B cell (primary cell): ENCODE measurements around the gene NBEA. TPM values are rescaled to one million over a fixed set of nuclear protein-coding genes. Genes with fewer than 3 reads are reported as not detected.

Experiments
- ATAC-seq: fragments of 200-7000 bp; cut with Tn5 transposase; one replicate; pipeline ENCODE4 v1.10.0; 2021; ENCODE audit warnings: low read depth, mild to moderate bottlenecking, moderate number of reproducible peaks, moderate library complexity
- CTCF ChIA-PET: fragments of 350-600 bp; sonication (Branson Sonifier 250); formaldehyde crosslinking; loops from one replicate; lab custom pipeline; 2021; ENCODE audit warnings: antibody characterized with exemption, inconsistent platforms; lab: Charles Lee
- POLR2A ChIA-PET: fragments of 350-600 bp; sonication (Branson Sonifier 250); formaldehyde crosslinking; loops from one replicate; lab custom pipeline; 2021; ENCODE audit warnings: antibody characterized with exemption; lab: Charles Lee
- DNase-seq: peaks from one replicate; pipeline ENCODE4 v3.0.0; 2013
- H2AFZ ChIP-seq: 2 replicates; pipeline ENCODE4 v1.6.1; 2012; ENCODE audit warnings: mild to moderate bottlenecking, low read depth, low read length; ENCODE audit not compliant: insufficient read depth, poor library complexity, severe bottlenecking
- H3K27ac ChIP-seq, 2 donors: 1 replicate in 1 of 2; 2 replicates in 1 of 2; pipeline ENCODE4 v1.5.1; 2012 to 2013; ENCODE audit warnings: low read length in 2 of 2, mild to moderate bottlenecking in 2 of 2, moderate library complexity in 1 of 2
- H3K27me3 ChIP-seq, 4 experiments: fragments of 200-600 bp in 1 of 4; sonication (generic) in 1 of 4; replicated peaks in 1 of 4; 1 replicate in 2 of 4; 2 replicates in 2 of 4; pipeline versions ENCODE4 v1.6.1 to v1.7.0; 2013 to 2016; ENCODE audit warnings: low read length in 3 of 4, mild to moderate bottlenecking in 2 of 4, mixed read lengths in 1 of 4, moderate library complexity in 1 of 4; ENCODE audit not compliant: insufficient read depth in 4 of 4, control insufficient read depth in 3 of 4; ENCODE audit errors: control extremely low read depth in 1 of 4
- H3K36me3 ChIP-seq, 2 experiments: replicated peaks in 1 of 2; 1 replicate in 1 of 2; 2 replicates in 1 of 2; pipeline versions ENCODE4 v1.6.1 to v1.7.1; 2013; ENCODE audit warnings: low read length in 1 of 2; ENCODE audit not compliant: insufficient read depth in 2 of 2, control insufficient read depth in 1 of 2; ENCODE audit errors: control extremely low read depth in 1 of 2, extremely low read depth in 1 of 2
- H3K4me1 ChIP-seq, 2 donors: fragments of 200-600 bp in 1 of 2; sonication (generic) in 1 of 2; 1 replicate in 1 of 2; 2 replicates in 1 of 2; pipeline versions ENCODE4 v1.5.1 to v1.6.1; 2013 to 2017; ENCODE audit warnings: low read length in 2 of 2; ENCODE audit not compliant: control insufficient read depth in 2 of 2, insufficient read depth in 2 of 2
- H3K4me2 ChIP-seq: replicated peaks from 2 replicates; pipeline ENCODE3; 2012; ENCODE audit warnings: mild to moderate bottlenecking, low read depth, low read length; ENCODE audit not compliant: poor library complexity, severe bottlenecking
- H3K4me3 ChIP-seq, 5 experiments: fragments of 200-600 bp in 1 of 5; sonication (generic) in 1 of 5; 1 replicate in 3 of 5; 2 replicates in 2 of 5; pipeline versions ENCODE4 v1.5.1 to v1.7.0; 2011 to 2016; ENCODE audit warnings: low read length in 4 of 5, mild to moderate bottlenecking in 4 of 5, low read depth in 2 of 5, control low read depth in 1 of 5, moderate library complexity in 1 of 5; ENCODE audit not compliant: insufficient read depth in 1 of 5; ENCODE audit errors: control extremely low read depth in 1 of 5, extremely low read depth in 1 of 5
- H3K79me2 ChIP-seq: fragments of 200-600 bp; sonication (generic); one replicate; pipeline ENCODE4 v1.6.0; 2016; ENCODE audit warnings: low read length; ENCODE audit not compliant: control insufficient read depth, insufficient read depth
- H3K9ac ChIP-seq: fragments of 200-600 bp; sonication (generic); 2 replicates; pipeline ENCODE4 v1.6.1; 2017; ENCODE audit warnings: mild to moderate bottlenecking, low read length, moderate library complexity
- H3K9me3 ChIP-seq, 3 donors: one replicate each; pipeline versions ENCODE4 v1.6.1 to v1.7.1; 2013; ENCODE audit warnings: low read length in 2 of 3; ENCODE audit not compliant: control insufficient read depth in 2 of 3, insufficient read depth in 1 of 3; ENCODE audit errors: control extremely low read depth in 1 of 3
- H4K20me1 ChIP-seq: 2 replicates; pipeline ENCODE4 v1.6.0; 2012; ENCODE audit warnings: mild to moderate bottlenecking, low read length; ENCODE audit not compliant: insufficient read depth, control insufficient read depth, poor library complexity, severe bottlenecking
- H3K27ac Mint-ChIP-seq: one replicate; pipeline ENCODE4 v1.8.0; 2021; ENCODE audit warnings: mixed read lengths
- H3K27me3 Mint-ChIP-seq: one replicate; pipeline ENCODE4 v1.8.0; 2021; ENCODE audit warnings: mixed read lengths
- H3K4me1 Mint-ChIP-seq: one replicate; pipeline ENCODE4 v1.8.0; 2021; ENCODE audit warnings: mixed read lengths
- H3K4me3 Mint-ChIP-seq: one replicate; pipeline ENCODE4 v1.8.0; 2021; ENCODE audit warnings: mixed read lengths
- H3K9me3 Mint-ChIP-seq: one replicate; pipeline ENCODE4 v1.8.0; 2022; ENCODE audit warnings: mixed read lengths; ENCODE audit not compliant: insufficient read depth
- CTCF ChIP-seq: fragments of 200-600 bp; IDR thresholded peaks from one replicate; pipeline ENCODE4 v1.8.0; 2022; ENCODE audit warnings: antibody characterized with exemption, mild to moderate bottlenecking
- EZH2 ChIP-seq: IDR thresholded peaks from 2 replicates; pipeline ENCODE4 v1.6.1; 2012; ENCODE audit warnings: borderline replicate concordance, low read depth, mild to moderate bottlenecking, moderate library complexity, low read length; ENCODE audit not compliant: insufficient read depth, poor library complexity, severe bottlenecking
- WGBS: methylation state at CpG from one replicate; pipeline ENCODE4 v1.1.5; 2013; ENCODE audit warnings: missing lambda C conversion rate; ENCODE audit not compliant: insufficient coverage; 5-methylcytosine and 5-hydroxymethylcytosine counted together
- intact Hi-C: fragments of 100-400 bp; cut with micrococcal nuclease; formaldehyde crosslinking; loops from one replicate; pipeline ENCODE4 v1.10.0; 2022
- polyA plus RNA-seq: library from polyadenylated mRNA; depleted of rRNA; stranded (reverse); fragments of >200 nt; gene quantifications from 2 replicates; pipeline ENCODE4 v1.2.3, GENCODE V29; 2012
- total RNA-seq, 2 donors: library from RNA; stranded (reverse); fragments of 120-200 nt in 1 of 2; gene quantifications; 1 replicate in 1 of 2; 2 replicates in 1 of 2; pipeline versions ENCODE4 v1.2.3 to v1.2.4, GENCODE V29; 2013 to 2022

NBEA gene
- total and polyA plus RNA-seq, 2 donors (not counting 1 experiment from before 2014, with no cell fraction given) = 1.5 to 10.7 TPM

GRCh38 chr13:35617420-35617819 lies 675.4 kb downstream of the NBEA start:
- POLR2A ChIA-PET = no interaction called here
- DNase-seq = no peak
- Mint-ChIP-seq H3K9me3 (no peaks in the 10 kb centered on the region), H3K27ac (no peak overlapping the region), H3K4me1 (no peaks in the 10 kb centered on the region), H3K27me3 (no peaks in the 10 kb centered on the region), H3K4me3 (no peak overlapping the region)
- Histone ChIP-seq H3K4me2 (no peak overlapping the region), H3K27me3 (no peaks in the 10 kb centered on the region), H3K36me3 (no peaks in the 10 kb centered on the region), H3K4me3 (no peak overlapping the region), H3K4me1 (no peaks in the 10 kb centered on the region), H4K20me1 (no peaks in the 10 kb centered on the region), H3K9me3 (peaks cover 0 to 1% (median 0%) of the 10 kb centered on the region in 3 donors), H3K79me2 (no peaks in the 10 kb centered on the region), H2AFZ (no peak overlapping the region), H3K9ac (no peak overlapping the region), H3K27ac (no peak overlapping the region)
- CTCF ChIA-PET = no interaction called here
- TF ChIP-seq CTCF = no peak
- TF ChIP-seq EZH2 = no peak
- WGBS = 100% methylated on average over 4 of the region's 6 CpGs
- ATAC-seq = no peak
- intact Hi-C loops = no loop called here

GRCh38 chr13:35618565-35619083 lies 676.6 kb downstream of the NBEA start:
- Histone ChIP-seq H4K20me1 (no peaks in the 10 kb centered on the region), H3K4me2 (no peak overlapping the region), H3K9ac (no peak overlapping the region), H3K79me2 (no peaks in the 10 kb centered on the region), H3K4me3 (no peak overlapping the region), H3K4me1 (no peaks in the 10 kb centered on the region), H3K9me3 (peaks cover 0 to 1% (median 0%) of the 10 kb centered on the region in 3 donors), H3K36me3 (no peaks in the 10 kb centered on the region), H3K27ac (no peak overlapping the region), H3K27me3 (no peaks in the 10 kb centered on the region), H2AFZ (no peak overlapping the region)
- CTCF ChIA-PET = no interaction called here
- ATAC-seq (no peak), DNase-seq (no peak)
- Mint-ChIP-seq H3K27me3 (no peaks in the 10 kb centered on the region), H3K9me3 (no peaks in the 10 kb centered on the region), H3K4me3 (no peak overlapping the region), H3K4me1 (no peaks in the 10 kb centered on the region), H3K27ac (no peak overlapping the region)
- POLR2A ChIA-PET = no interaction called here
- TF ChIP-seq CTCF (no peak), EZH2 (no peak)
- WGBS = 84% methylated on average over 2 of the region's 5 CpGs
- intact Hi-C loops = no loop called here
